ENCODE results near the gene IL1RAPL1.

The IL1RAPL1 gene

DNA sequence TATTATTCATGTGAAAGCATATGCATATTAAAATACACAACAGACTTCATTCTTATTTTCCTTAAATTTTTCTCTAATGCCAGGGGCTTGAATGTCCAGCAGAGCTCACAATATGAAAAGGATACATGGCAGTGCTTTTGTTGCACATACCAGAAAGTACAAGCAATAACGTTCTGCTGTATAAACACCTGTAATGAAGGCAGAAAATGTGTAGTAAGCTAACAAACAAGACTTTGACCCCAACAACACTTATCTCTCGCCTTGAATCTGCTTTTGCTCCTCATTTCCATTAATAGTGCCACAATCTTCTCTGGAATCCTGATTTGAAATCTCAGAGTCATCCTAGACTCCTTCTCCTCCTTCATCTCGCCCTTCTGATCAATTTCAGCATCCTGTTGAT, 687.3 kb downstream of the IL1RAPL1 start:
- no peak overlapping the region for H3K27ac ChIP-seq
- no peaks in the 10 kb centered on the region for H3K27me3 ChIP-seq
- TF ChIP-seq, protein P1, sequence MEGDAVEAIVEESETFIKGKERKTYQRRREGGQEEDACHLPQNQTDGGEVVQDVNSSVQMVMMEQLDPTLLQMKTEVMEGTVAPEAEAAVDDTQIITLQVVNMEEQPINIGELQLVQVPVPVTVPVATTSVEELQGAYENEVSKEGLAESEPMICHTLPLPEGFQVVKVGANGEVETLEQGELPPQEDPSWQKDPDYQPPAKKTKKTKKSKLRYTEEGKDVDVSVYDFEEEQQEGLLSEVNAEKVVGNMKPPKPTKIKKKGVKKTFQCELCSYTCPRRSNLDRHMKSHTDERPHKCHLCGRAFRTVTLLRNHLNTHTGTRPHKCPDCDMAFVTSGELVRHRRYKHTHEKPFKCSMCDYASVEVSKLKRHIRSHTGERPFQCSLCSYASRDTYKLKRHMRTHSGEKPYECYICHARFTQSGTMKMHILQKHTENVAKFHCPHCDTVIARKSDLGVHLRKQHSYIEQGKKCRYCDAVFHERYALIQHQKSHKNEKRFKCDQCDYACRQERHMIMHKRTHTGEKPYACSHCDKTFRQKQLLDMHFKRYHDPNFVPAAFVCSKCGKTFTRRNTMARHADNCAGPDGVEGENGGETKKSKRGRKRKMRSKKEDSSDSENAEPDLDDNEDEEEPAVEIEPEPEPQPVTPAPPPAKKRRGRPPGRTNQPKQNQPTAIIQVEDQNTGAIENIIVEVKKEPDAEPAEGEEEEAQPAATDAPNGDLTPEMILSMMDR (IDR thresholded peaks at IDR 0.05), result no peak
- no peaks in the 10 kb centered on the region for H3K9me3 ChIP-seq
- H3K36me3 ChIP-seq, result no peaks in the 10 kb centered on the region
- no peak overlapping the region for H3K4me3 ChIP-seq (ENCODE audit: low read depth in 1 of 2, low read length in 1 of 2)
- no peaks in the 10 kb centered on the region for H3K4me1 ChIP-seq (ENCODE audit: control insufficient read depth in 1 of 2, insufficient read depth in 1 of 2, low read depth in 1 of 2, low read length in 1 of 2)

DNA sequence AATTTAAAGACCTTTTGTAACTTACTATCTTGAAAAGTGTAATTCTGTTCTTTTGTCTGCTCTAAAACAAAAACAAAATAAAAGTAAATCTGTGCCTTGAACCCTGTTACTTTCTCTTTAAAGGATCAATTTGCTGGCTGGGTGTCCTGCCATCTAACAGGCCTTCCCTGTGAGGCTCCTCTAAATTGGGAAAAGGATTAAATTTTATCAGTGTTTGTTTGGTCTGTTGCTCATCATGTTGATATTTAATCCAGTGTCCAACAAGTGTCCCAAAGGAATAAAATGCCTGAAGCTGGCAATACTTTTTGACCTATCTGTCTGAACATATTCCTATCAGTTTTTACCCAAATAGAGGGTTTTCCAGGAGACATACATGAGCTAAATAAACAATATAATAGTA, 688.7 kb downstream of the IL1RAPL1 start:
- no peaks in the 10 kb centered on the region for H3K4me1 ChIP-seq (ENCODE audit: control insufficient read depth in 1 of 2, insufficient read depth in 1 of 2, low read depth in 1 of 2, low read length in 1 of 2)
- no peak overlapping the region for H3K4me3 ChIP-seq (ENCODE audit: low read depth in 1 of 2, low read length in 1 of 2)
- no peak overlapping the region for H3K27ac ChIP-seq
- no peaks in the 10 kb centered on the region for H3K27me3 ChIP-seq
- TF ChIP-seq, protein P1 (IDR thresholded peaks at IDR 0.05), result no peak
- no peaks in the 10 kb centered on the region for H3K36me3 ChIP-seq
- no peaks in the 10 kb centered on the region for H3K9me3 ChIP-seq

DNA sequence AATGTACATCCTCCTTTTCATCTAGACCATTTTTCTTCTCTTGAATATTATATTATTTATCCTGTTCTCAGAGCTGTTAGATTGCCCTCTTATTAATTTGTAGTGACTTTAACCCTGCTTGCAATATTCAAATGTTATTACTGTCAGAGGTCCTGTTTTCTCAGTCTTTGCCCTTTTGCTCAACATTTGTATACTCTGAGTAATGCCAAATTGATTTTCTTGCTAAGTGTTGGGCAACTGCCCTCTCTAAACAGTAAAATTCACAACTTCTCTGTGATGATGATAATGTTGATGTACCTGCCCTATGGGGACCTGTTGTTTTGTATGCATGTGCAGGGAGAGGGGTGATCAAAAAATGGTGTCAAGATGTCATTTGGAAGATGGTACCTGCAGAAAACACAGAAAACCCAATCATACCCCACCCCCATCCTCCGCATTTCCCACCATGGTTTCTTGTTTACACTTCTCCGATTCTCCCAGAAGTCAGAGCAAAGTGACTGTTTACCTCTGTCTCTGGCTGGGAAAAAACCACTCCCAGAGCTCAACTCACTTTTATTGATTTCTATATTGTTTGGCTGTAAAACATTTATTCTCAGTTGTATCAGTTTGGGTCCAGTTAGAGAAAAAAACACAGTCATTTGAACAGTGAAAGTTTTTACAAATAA, 694.0 kb downstream of the IL1RAPL1 start:
- no peaks in the 10 kb centered on the region for H3K9me3 ChIP-seq
- H3K36me3 ChIP-seq, result no peaks in the 10 kb centered on the region
- no peak overlapping the region for H3K27ac ChIP-seq
- no peak overlapping the region for H3K4me3 ChIP-seq (ENCODE audit: low read depth in 1 of 2, low read length in 1 of 2)
- H3K4me1 ChIP-seq (ENCODE audit: control insufficient read depth in 1 of 2, insufficient read depth in 1 of 2, low read depth in 1 of 2, low read length in 1 of 2), result no peaks in the 10 kb centered on the region
- no peaks in the 10 kb centered on the region for H3K27me3 ChIP-seq
- TF ChIP-seq, protein P1 (IDR thresholded peaks at IDR 0.05), result no peak

DNA sequence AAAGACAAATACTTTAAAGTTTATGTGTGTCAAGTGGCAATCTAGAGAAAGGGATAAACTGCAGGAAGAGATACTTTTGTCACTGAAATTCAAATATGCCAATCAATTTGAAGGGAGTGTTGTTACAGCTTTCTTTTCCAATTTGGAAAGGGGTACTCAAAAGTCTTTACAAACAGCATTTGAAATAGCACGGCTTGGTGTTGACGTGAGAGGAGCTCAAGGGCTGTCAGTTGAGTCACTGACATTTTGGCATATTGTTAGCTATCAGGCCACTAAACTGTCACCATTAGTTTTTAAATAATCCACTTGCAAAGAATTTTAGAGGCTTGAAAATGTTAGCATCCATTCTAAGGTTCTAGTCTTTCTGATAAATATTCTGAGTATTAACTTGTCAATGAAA, 698.4 kb downstream of the IL1RAPL1 start:
- Histone ChIP-seq H3K36me3 (no peaks in the 10 kb centered on the region), H3K9me3 (no peaks in the 10 kb centered on the region), H3K4me3 (ENCODE audit: low read depth in 1 of 2, low read length in 1 of 2) (no peak overlapping the region), H3K27ac (no peak overlapping the region), H3K27me3 (no peaks in the 10 kb centered on the region), H3K4me1 (ENCODE audit: control insufficient read depth in 1 of 2, insufficient read depth in 1 of 2, low read depth in 1 of 2, low read length in 1 of 2) (no peaks in the 10 kb centered on the region)
- TF ChIP-seq, protein P1 (IDR thresholded peaks at IDR 0.05), result no peak

DNA sequence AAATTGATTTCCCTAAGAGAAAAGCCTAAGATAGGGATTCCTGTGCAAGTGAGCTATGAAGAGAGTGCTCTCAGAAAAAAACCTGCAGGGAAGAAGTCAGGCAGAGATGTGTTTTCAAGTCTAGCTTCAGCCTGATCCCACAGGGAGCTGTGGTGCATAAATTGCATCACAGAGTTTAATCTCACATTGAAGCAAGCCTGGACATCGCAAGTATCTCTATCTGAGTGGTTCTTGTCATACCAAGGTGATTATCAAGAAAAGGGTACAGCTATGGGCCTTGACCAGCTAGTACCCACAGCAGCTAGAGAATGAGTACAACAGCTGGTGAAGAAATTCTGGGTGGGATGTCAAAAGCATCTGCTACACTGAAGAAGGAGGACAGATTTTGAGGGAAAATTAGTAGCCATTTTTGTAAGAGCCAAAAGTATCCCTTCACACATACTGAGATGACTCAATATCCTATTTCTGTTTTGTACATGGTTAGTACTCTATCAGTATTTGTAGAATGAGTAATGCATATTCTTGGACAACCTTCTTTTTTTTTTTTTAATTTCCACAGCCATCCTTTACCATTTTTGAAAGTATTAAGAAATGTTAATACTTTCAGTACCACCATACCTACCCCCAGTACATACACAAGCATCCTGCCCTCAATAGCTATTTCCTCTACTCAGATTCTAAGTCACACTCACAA, 708.9 kb downstream of the IL1RAPL1 start:
- Histone ChIP-seq H3K36me3 (no peaks in the 10 kb centered on the region), H3K27ac (no peak overlapping the region), H3K4me1 (ENCODE audit: control insufficient read depth in 1 of 2, insufficient read depth in 1 of 2, low read depth in 1 of 2, low read length in 1 of 2) (no peaks in the 10 kb centered on the region), H3K9me3 (no peaks in the 10 kb centered on the region), H3K27me3 (no peaks in the 10 kb centered on the region), H3K4me3 (ENCODE audit: low read depth in 1 of 2, low read length in 1 of 2) (no peak overlapping the region)
- TF ChIP-seq, protein P1 (IDR thresholded peaks at IDR 0.05), result no peak

Data from neutrophil (primary cell).